WTC11 (cell line): Measurements from ENCODE around the gene NRXN3. TPM values are rescaled to one million over a fixed set of nuclear protein-coding genes. Genes with fewer than 3 reads are reported as not detected.
A peak's percentile ranks its signal among the peaks of the same experiment; 100 is the strongest.

Experiments used
- ATAC-seq: fragments of 200-7000 bp; cut with Tn5 transposase; 2 replicates; pipeline ENCODE4 v1.10.0; 2021; ENCODE audit warnings: mild to moderate bottlenecking, moderate library complexity
- CTCF ChIA-PET: fragments of 300-600 bp; sonication (Branson Sonifier 250); formaldehyde crosslinking; loops from one replicate; lab custom pipeline; 2021; ENCODE audit warnings: antibody characterized with exemption; lab: Charles Lee
- POLR2A ChIA-PET: fragments of 350-600 bp; sonication (Branson Sonifier 250); formaldehyde crosslinking; loops from one replicate; lab custom pipeline; 2021; ENCODE audit warnings: antibody characterized with exemption; lab: Charles Lee
- DNase-seq: peaks from one replicate; pipeline ENCODE4 v3.0.0; 2021; ENCODE audit warnings: low spot score
- H3K27ac Mint-ChIP-seq: 2 replicates; pipeline ENCODE4 v1.8.0; 2021; ENCODE audit warnings: mixed read lengths
- H3K27me3 Mint-ChIP-seq: 2 replicates; pipeline ENCODE4 v1.8.0; 2021; ENCODE audit warnings: low read depth, mild to moderate bottlenecking, moderate library complexity, mixed read lengths
- H3K36me3 Mint-ChIP-seq: 2 replicates; pipeline ENCODE4 v1.8.0; 2021; ENCODE audit warnings: mixed read lengths
- H3K4me1 Mint-ChIP-seq: 2 replicates; pipeline ENCODE4 v1.8.0; 2022; ENCODE audit warnings: mixed read lengths
- H3K4me3 Mint-ChIP-seq: 2 replicates; pipeline ENCODE4 v1.8.0; 2021; ENCODE audit warnings: mild to moderate bottlenecking, moderate library complexity, mixed read lengths
- H3K9me3 Mint-ChIP-seq: 2 replicates; pipeline ENCODE4 v1.8.0; 2021; ENCODE audit warnings: mixed read lengths
- AR ChIP-seq: fragments of 250-450 bp; sonication (Bioruptor Pico); IDR thresholded peaks from 2 replicates; pipeline ENCODE4 v1.9.0; 2021; ENCODE audit warnings: mild to moderate bottlenecking
- ARID4B ChIP-seq: sonication (generic); formaldehyde crosslinking; IDR thresholded peaks from 2 replicates; pipeline ENCODE4 v1.8.0; 2023; ENCODE audit warnings: missing genetic modification reagents, mild to moderate bottlenecking, borderline replicate concordance
- ATF2 ChIP-seq: sonication (generic); formaldehyde crosslinking; IDR thresholded peaks from 2 replicates; pipeline ENCODE4 v1.8.1; 2022; ENCODE audit warnings: low read depth, missing genetic modification reagents, borderline replicate concordance
- ATF3 ChIP-seq: sonication (generic); formaldehyde crosslinking; conservative IDR thresholded peaks from 2 replicates; pipeline ENCODE4 v1.8.1; 2022; ENCODE audit warnings: mild to moderate bottlenecking, missing genetic modification reagents
- CBFB ChIP-seq: sonication (generic); formaldehyde crosslinking; IDR thresholded peaks from 2 replicates; pipeline ENCODE4 v1.8.1; 2022; ENCODE audit warnings: mild to moderate bottlenecking, low read depth, missing genetic modification reagents
- CREM ChIP-seq: sonication (generic); formaldehyde crosslinking; IDR thresholded peaks from 2 replicates; pipeline ENCODE4 v1.8.1; 2022; ENCODE audit warnings: mild to moderate bottlenecking, missing genetic modification reagents, moderate library complexity
- GTF2I ChIP-seq: fragments of 250-450 bp; sonication (Bioruptor Pico); conservative IDR thresholded peaks from 2 replicates; pipeline ENCODE4 v1.4.0; 2021; ENCODE audit warnings: mild to moderate bottlenecking
- HMGA2 ChIP-seq: fragments of 250-450 bp; sonication (Bioruptor Pico); IDR thresholded peaks from 2 replicates; pipeline ENCODE4 v1.4.0; 2021; ENCODE audit warnings: mild to moderate bottlenecking, moderate library complexity
- NR2C2 ChIP-seq: sonication (generic); formaldehyde crosslinking; IDR thresholded peaks from 2 replicates; pipeline ENCODE4 v1.8.0; 2022; ENCODE audit warnings: mild to moderate bottlenecking, missing genetic modification reagents
- NR3C1 ChIP-seq: sonication (generic); formaldehyde crosslinking; conservative IDR thresholded peaks from 2 replicates; pipeline ENCODE4 v1.8.1; 2023; ENCODE audit warnings: low read depth, mild to moderate bottlenecking, missing genetic modification reagents
- PRDM15 ChIP-seq: sonication (generic); formaldehyde crosslinking; IDR thresholded peaks from 2 replicates; pipeline ENCODE4 v1.8.0; 2022; ENCODE audit warnings: missing genetic modification reagents
- PREB ChIP-seq: sonication (generic); formaldehyde crosslinking; IDR thresholded peaks from 2 replicates; pipeline ENCODE4 v1.8.1; 2022; ENCODE audit warnings: mild to moderate bottlenecking, missing genetic modification reagents, moderate library complexity, borderline replicate concordance
- PRRX2 ChIP-seq: fragments of 250-450 bp; sonication (Bioruptor Pico); IDR thresholded peaks from 2 replicates; pipeline ENCODE4 v1.8.0; 2021; ENCODE audit warnings: mild to moderate bottlenecking
- RORB ChIP-seq: fragments of 250-450 bp; sonication (Bioruptor Pico); IDR thresholded peaks from 2 replicates; pipeline ENCODE4 v1.9.0; 2021; ENCODE audit warnings: mild to moderate bottlenecking
- total RNA-seq: library from RNA; stranded (reverse); gene quantifications from 3 replicates; pipeline ENCODE4 v1.2.3, GENCODE V29; 2021

The NRXN3 gene
- total RNA-seq, 1 experiment from 2014 or later: 3.0 TPM

- TF ChIP-seq ARID4B (CRISPR knock-in tag) (no peak), NR3C1 (CRISPR knock-in tag) (no peak), PRRX2 (CRISPR knock-in tag) (no peak)
These were observed 1205.2 kb downstream of the NRXN3 start (continued) for GRCh38 chr14:79375356-79375755.

GRCh38 chr14:79376557-79376956, 1206.4 kb downstream of the NRXN3 start:
- Mint-ChIP-seq H3K36me3 (peaks cover 3% of the 10 kb centered on the region), H3K4me3 (no peak overlapping the region), H3K27ac (peak overlapping the region; percentile 74; the same call in 1 of the 2 replicates), H3K9me3 (peaks cover 16% of the 10 kb centered on the region), H3K27me3 (no peaks in the 10 kb centered on the region), H3K4me1 (peaks cover 74% of the 10 kb centered on the region)
- ChIA-PET POLR2A (no interaction called here), CTCF (no interaction called here)
- no peak for DNase-seq
- TF ChIP-seq CBFB (CRISPR knock-in tag) (no peak), PREB (CRISPR knock-in tag) (no peak), PRDM15 (no peak), ATF2 (no peak)
- no peak for ATAC-seq

- Mint-ChIP-seq H3K4me3 (peak overlapping the region; percentile 23), H3K27me3 (no peaks in the 10 kb centered on the region)
- peak; percentile 87 for ATAC-seq
These were observed 1207.8 kb downstream of the NRXN3 start for GRCh38 chr14:79378020-79378419.

More at GRCh38 chr14:79378020-79378419, 1207.8 kb downstream of the NRXN3 start:
- H3K9me3 Mint-ChIP-seq: peaks cover 17% of the 10 kb centered on the region
- POLR2A ChIA-PET: no interaction called here
- peak; percentile 14 for DNase-seq
- TF ChIP-seq HMGA2 (CRISPR knock-in tag): no peak
- TF ChIP-seq CREM (CRISPR knock-in tag): no peak
- TF ChIP-seq NR2C2 (CRISPR knock-in tag): no peak
- no peak for TF ChIP-seq ATF2
- TF ChIP-seq GTF2I (CRISPR knock-in tag): no peak
- TF ChIP-seq ATF3 (CRISPR knock-in tag): no peak
- TF ChIP-seq RORB (CRISPR knock-in tag): no peak
- no peak for TF ChIP-seq AR
- H3K27ac Mint-ChIP-seq: peak overlapping the region; percentile 94
- CTCF ChIA-PET: no interaction called here
- peaks cover 70% of the 10 kb centered on the region for H3K4me1 Mint-ChIP-seq
- H3K36me3 Mint-ChIP-seq: peaks cover 3% of the 10 kb centered on the region
